Measurements from ENCODE around the gene NODAL.
"Not testable (repeated sequence)": the region's sequence is repeated elsewhere in the genome, so short reads cannot be mapped to it uniquely, and the experiment has no call there.

Gene NODAL

DNA sequence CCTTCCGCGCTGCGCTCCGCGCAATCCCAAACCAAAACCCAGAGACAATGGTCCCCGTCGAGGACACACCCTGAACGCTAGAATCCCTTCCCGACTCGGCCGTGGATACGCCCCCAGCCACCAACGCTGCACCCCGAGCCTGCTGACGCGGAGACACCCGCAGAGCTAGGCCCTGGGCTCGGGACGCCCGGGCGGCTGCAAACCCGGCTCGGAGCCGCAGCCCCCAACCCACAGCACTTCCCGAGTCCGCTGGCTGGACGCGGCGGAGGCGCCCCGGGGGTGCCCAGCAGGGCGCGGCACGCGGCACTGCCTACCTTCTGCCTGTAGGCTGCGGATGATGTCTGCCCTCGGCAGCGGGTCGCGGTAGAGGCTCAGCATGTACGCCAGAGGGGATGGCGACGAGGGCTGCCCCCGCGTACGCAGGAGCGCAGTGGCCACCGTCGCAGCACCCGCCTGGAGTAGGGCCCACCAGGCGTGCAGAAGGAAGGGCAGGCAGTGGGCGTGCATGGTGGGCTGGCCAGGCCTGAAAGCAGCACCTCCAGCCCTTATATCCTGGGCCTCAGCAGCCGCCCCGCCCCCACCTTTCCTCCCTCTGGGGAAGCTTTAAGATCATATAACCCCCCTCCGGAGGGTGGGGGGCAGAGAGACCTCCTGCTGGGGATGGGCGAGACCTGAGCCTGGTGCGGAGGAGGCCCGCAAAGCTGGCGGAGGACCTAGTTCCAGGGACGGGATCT is at the start of gene NODAL:
TSS of gene NODAL (minus strand) at position 521 of the 734 bp plus-strand sequence. CDS start at position 507, 14 bp downstream.
- no peak for DNase-seq (ENCODE audit: low read depth in 2 of 2, low spot score in 1 of 2)

DNA sequence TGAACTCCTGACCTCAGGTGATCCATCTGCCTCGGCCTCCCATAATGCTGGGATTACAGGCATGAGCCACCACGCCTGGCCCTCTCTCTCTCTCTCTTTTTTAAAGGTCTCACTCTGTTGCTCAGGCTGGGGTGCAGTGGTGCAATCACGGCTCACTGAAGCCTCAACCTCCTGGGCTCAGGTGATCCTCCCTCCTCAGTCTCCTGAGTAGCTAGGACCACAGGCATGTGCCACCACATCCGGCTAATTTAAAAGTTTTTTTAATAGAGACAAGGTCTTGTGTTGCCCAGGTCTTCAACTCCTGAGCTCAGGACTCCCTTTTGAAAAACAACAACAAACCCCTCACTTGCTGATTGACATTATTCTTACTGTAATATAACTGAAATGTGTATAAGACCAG is 48.7 kb upstream of the NODAL start:
- DNase-seq (ENCODE audit: low read depth in 2 of 2, low spot score in 1 of 2): no peak

DNA sequence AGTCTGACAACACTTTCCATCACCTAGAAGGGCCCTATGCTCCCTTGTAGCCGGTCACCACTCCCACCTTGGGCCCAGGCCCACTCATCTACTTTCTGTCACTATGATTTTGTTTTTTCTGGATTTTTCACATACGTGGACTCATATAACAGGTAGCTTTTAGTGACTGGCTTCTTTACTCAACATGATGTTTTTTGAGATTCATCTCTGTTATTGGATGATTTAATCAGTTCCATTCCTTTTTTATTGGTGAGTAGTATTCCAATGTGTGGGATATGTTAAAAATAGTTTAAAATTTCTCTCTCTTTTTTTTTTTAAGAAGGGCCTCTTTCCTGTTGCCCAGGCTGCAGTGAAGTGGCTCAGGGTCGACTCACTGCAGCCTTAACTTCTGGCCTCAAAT is 46.3 kb upstream of the NODAL start:
- no peak for DNase-seq (ENCODE audit: low read depth in 2 of 2, low spot score in 1 of 2)

DNA sequence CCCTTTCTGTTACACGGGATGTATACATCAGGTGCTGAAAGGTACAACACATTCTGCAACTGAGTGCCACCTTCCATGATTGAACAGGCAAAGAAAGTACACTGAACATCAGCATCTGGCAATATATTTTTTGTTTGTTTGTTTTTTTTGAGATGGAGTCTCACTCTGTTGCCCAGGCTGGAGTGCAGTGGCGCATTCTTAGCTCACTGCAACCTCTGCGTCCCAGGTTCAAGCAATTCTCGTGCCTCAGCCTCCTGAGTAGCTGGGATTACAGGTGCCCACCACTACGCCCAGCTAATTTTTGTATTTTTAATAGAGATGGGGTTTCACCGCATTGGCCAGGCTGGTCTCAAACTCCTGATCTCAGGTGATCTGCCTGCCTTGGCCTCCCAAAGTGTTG is 42.4 kb upstream of the NODAL start:
- DNase-seq (ENCODE audit: low read depth in 2 of 2, low spot score in 1 of 2): not testable (repeated sequence)

DNA sequence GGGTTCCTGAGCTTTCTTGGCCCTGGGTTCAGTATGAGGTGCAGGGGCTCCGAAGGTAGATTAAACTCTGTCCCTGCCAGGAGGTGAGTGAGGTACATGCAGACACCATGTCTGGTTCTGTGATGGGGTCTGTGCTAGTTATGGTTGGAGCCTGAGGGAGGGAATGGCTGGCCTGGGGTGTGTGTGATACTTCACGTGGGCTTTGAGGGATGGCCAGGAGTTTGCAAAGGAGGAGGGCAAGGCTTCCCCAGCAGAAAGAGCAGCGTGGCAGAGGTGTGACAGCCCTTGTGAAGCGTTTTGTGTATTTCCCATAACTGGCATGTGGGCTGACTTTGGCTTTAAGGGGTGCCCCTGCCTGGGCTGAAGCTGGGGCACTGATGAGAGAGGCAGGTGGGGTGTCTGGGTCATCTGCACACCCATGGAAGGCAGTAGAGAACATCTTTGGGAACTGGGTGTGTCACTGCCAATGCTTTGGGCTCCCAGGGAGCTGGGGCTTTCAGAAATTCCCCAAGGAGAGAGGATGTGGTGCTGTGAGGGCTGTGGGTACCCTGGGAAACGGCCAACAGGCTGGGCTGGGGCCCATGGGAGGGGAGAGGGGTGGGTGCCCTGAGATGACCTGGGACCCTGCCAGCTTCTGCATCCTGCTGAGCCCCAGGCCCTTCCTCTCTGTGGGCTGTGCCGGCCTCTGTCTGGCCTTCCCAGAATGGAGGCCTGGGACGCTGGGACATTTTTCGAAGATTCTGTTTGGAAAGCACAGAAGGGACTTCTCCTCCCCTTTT is 41.7 kb upstream of the NODAL start:
- DNase-seq (ENCODE audit: low read depth in 2 of 2, low spot score in 1 of 2): no peak

DNA sequence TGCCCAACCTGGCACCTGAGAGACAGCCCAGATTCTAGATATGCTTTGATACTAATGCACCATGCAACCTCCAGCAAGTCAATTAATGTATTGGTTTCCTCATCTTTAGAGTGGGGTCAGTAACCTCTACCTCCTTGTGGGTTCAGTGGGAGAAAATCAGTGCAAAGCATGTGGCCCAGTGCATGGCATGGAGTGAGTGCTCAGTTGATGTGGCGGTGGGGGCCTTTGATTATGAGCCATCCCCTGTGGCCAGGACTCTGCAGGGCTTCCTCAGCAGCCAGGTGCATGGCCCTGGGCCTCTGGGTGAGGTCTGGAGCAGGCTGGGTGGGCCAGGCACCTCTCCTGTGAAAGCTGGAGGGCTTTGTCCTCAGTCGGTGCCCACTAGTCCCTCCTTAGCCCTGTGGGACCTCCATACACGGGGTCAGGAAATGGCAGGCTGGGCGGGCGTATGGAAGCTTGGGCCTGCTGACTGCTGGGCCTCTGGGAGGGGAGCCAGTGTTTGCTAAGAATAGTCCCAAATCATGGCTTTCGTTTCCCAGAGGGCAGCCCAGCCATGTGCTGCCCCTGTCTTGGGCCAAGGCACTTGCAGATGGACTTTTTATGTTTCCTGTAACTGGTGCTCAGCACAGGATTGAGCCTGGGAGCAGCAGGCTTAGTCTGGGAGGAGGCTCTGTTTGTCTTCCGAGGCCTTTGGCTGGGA is 40.5 kb upstream of the NODAL start:
- DNase-seq (ENCODE audit: low read depth in 2 of 2, low spot score in 1 of 2): no peak

DNA sequence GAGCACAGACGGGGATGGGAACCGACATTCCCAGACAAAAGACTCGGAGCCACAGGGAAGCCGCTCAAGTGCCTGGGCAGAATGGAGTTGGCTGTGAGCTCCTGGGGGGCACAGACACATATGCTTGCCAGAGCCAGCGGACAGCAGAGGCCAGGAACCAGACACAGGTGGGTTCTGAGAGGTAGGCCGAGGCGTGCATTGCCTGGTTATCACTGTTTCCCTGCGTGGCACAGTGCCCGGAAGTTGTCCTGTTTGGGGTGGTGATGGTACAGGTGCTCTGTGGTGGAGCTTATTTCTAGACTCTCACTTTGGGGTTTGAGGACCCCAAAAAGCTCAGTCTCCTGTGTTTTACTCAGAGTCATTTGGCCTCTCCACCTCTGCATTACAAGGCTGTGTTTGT is 39.6 kb upstream of the NODAL start:
- no peak for DNase-seq (ENCODE audit: low read depth in 2 of 2, low spot score in 1 of 2)

DNA sequence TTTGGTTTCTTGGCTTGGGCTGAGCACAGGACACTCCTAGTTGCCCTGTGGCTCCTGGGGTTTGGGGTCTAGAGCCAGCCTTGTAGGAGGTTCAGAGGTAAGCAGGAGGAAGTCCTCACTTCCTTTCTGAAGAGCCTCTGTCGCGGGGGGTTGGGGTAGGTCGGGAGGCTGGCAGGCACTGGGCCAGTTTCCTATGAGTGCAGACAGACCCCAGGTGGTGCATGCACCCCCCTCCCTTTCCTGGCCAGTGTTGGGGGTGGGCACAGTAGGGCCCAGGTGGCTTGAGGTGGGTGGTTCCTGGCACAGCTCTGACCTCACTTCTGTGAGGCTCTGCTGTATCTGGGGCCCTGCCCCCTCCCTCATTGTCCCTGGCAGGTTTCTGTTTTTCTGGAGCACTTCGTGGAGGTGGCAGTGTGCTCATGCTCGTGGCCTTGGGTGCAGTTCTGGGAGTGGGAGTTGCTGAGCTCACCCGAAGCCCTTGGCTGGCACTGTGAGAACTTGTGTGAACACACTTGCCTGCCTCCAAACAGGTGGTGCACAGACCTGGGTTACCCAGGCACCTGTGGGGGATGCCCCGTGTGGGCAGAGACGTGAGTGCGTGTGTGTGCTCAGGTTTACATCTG is 38.9 kb upstream of the NODAL start:
- no peak for DNase-seq (ENCODE audit: low read depth in 2 of 2, low spot score in 1 of 2)

DNA sequence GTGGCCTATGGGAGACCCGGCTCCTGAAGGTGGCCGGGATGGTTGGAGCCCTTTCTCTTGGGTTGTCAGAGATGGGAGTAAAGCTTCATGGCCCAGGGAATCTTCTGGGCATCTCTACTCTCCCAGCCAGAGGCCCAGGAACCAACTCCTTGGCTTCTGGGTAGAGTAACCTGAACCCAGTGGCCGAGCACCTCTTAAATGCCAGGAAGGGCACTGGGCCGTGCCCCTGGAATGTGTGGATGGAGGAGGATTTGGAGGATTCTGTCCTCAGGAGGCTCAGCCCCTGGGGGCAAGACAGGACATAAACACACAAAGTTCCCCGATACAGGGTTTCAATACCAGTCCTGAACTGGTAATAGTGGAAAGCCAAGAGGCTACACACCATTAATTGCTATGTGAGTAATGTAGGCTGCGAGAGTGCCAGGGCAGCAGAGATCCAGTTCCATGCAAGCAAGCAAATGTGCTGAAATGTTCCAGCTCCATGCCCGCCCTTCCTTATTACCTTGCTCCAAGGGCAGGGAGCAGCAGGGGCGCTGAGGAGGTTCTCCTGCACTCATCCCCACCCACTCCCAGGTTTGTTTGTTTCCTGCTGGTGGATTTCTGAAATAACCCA is 38.3 kb upstream of the NODAL start:
- DNase-seq (ENCODE audit: low read depth in 2 of 2, low spot score in 1 of 2): no peak

DNA sequence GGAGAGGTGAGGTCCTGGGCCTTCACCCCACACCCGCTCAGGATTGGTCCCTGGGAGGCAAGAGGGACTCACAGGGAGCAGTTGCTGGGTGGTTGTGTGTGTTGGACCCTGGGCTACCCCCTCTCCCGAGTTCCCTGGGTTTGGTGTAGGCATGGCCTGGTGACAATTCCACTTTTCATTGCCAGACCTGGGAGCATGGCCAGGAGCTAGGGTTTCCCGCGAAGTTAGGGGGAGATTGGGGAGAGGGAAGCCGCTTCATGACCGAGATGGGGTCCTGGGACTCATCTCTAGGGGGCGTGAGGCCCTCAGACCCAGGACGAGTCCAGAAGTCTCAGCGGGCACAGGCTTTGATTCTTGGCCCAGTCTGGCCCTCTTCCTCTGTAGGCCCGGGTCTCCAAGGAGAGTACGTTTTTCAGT is 37.7 kb upstream of the NODAL start:
- no peak for DNase-seq (ENCODE audit: low read depth in 2 of 2, low spot score in 1 of 2)

DNA sequence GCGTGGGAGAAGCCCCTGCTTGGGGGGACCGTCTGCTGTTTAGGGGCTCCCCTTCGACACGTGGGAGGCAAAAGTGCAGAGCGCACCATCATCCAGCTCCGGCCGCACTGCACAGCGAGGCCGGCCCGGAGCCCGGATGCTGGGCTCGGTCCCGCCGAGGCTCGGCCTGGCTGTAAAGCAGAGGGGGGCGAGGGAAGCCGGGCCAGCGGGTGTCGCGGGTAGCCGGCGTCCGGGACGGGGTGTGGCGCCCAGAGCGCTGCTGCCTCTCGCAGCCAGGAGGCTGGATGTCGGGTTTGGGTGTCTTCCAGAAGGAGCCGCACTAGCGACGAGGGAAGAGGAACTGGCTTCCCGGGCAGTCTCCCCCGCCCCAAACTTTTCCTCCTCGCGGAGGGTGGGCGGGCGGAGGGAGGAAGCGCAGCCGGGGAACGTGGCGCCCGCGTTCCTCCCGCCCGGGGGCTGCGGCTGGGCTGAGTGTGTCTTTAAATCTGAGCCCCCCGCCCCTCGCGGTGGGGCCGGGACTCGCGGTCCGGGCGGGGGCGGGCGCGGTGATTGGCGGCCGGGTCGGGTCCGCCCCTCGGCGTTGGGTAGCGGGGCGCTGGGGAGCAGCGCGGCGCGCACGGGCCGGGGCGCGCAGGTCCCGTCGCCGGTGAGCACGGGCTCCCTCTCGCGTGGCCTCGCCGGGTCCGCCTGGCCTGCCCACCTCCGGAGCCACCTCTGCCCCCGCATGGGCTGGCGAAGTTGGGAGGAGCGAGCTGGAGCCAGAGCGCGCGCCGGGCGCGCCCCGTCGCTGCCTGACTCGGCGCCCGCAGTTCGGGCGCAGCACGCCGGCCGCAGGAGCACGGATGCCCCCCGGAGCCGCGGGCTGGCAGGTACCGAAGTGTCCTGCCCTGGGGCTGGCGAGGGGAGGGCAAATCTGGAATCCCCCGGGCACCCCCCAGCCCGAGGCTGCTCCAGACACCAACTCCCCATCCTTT is 37.0 kb upstream of the NODAL start, which contains the start of gene PALD1:
TSS of gene PALD1 (plus strand) at position 577 of the 974 bp plus-strand sequence. CDS start 47,185 bp downstream, outside the sequence.
- DNase-seq (ENCODE audit: low read depth in 2 of 2, low spot score in 1 of 2): no peak

DNA sequence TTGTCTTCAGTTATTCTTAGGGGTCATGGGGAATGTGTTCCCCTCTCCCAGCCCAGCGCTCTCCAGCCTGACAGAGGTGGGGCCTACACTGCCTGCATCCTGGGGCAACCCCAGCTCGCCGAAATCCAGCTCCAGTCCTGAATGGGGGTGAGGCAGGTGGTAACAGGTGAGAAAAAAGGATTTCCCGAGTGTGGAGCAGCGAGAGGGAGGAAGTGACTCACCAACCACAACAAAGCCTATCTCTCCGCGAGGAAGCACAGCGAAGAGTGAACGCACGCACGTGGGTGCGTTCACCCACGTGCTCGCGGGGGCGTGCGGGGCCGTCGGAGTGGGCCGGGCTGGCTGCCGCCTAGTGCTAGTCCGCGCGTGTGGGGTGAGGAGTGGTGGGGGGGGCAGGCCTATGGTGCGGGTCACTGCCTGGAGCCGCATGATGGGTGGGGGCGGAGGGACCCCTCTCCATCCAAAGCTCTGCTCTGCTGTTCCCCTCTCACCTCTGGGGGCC is 36.2 kb upstream of the NODAL start:
- peak; percentile 27 to 49 for DNase-seq (ENCODE audit: low read depth in 2 of 2, low spot score in 1 of 2)

DNA sequence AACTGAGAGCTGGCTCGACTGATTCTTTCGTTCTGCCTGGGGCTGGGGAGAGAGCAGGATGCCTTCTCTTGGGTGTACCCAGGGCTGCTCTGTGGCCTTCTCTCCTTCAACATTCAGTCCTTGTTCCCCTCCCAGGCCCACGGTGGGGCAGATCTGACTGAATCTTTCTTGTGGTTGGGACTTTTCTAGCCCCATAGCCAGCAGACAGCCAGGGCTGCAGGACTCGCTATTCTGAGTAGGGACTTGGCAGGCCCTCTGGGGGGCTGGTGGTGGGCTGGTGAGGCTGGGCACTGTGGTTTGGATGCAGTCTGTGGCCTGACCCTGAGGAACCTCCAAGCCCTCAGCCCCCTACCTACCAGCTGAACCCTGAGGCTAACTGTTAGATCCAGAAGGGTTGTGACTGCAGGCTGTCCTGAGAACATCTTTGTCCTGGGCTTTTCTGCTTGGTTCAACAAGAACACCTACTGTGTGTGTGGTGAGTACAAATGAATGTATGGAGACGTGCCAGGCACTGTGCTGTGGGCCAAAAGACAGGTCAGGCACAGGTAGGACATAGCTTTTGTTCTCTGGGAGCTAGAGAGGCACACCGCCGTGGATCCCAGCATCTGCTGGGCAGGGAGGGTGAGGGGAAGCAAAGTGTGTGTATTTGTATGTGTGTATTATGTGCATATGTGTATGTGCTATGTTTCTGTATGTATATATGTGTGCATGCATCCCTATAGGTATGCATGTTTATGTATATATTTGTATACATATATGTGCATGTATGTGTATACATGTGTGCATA is 35.0 kb upstream of the NODAL start:
- DNase-seq (ENCODE audit: low read depth in 2 of 2, low spot score in 1 of 2): no peak

DNA sequence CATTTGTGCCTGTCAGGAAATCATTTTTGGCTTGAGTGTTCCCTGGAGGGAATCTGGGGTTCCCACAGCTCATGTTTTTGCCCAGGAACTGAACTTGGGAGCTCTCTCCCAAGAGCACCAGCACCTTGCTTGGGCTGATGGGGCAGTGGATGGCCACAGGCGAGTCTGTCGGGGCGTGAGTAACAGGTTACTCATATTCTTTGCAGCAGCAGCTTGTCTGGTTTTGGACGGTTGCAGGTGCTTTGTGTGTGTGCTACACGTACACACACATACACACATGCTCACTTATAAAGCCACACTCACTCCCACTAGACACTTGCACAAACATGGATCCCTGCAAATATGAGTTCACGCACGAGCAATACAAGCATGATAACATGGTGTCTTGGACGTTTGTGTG is 34.2 kb upstream of the NODAL start:
- DNase-seq (ENCODE audit: low read depth in 2 of 2, low spot score in 1 of 2): no peak

DNA sequence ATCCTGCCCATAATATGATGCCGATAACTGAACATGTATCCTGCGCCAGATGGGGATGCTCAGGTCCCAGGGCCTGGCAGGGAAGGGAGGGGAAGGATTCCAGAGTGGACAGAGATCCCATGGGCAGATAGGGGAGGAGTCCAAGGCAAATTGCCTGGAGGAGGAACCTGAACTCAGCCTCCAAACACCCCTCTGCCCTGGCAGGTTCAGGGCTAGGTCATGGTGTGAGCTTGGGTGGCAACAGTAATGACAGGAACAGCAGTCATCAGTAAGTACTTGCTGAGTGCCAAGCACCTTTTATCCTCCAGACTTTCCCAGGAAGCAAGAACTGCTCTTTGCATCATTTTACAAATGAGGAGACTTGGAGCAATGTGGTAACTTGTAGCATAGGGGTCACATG is 33.3 kb upstream of the NODAL start:
- no peak for DNase-seq (ENCODE audit: low read depth in 2 of 2, low spot score in 1 of 2)

DNA sequence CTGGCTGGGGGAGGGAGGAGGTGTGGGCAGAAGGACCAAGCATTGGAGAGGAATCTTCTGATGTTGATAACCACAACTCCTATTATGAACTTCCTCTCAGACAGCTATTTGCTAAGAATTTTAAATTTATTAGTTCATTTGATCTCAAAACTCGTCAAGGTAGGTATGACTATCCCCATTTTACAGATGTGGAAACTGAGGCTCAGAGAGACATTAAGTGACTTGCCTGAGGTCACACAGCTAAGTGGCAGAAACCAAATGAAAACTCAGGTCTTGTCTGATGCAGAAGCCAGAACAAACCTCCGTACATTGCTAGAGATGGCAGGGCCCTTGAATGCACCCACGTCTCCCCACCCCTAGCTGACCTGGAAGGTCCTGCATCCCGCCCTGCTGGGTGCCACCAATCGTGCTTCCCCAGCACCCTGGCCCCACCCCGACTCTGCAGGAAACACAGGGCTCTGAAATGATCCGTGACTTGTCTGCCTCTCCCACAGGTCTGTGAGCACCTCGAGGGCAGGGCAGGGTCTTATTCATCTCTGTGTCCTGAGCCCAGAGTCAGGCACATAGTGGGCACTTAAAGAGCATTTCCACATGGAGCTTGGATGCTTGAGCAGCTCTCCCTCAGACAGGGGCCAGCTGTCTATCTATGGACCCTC is 31.4 kb upstream of the NODAL start:
- DNase-seq (ENCODE audit: low read depth in 2 of 2, low spot score in 1 of 2): no peak

DNA sequence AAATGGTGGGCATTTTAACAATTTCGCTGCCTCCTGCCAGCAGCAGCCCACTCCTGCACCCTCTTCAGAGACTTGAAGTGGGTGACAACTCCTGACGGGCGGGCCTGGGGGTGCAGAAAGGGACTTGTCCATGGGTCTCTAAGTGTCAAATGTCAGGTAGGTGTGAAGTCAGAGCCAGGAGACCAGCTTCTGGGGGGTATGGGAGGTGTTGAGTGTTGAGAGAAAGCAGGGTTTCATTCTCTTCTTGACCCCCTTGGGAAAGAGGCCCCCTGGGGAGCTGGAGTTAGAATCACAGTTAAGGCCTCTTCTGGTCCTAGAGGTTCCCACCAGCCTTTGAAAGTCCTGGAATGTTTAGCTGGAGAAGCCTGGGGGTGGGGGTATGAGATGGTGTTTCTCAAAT is 25.5 kb upstream of the NODAL start:
- no peak for DNase-seq (ENCODE audit: low read depth in 2 of 2, low spot score in 1 of 2)

DNA sequence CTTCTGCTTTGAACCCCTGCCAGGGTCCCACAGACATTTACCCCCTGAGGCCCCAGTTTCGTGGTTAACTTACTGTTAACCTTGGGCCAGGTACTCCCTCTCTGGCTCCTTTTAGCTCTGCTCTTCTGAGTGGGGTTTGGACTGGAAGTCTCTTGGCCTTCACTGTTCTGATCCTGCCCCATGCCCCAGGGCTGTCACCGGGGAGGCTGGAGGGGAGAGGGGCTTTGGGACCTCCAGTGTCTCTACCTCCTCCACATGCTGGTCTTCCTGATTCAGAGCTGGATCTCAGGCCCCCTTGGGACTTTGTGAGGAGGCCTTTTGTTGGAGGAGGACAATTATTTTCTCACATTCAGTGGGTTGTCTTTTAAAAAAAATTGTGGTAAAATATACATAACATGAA is 24.4 kb upstream of the NODAL start:
- no peak for DNase-seq (ENCODE audit: low read depth in 2 of 2, low spot score in 1 of 2)
